ENCODE results near the gene BRWD1.

GRCh38 chr21:39215078-39215477 is 98.4 kb downstream of the BRWD1 start:
- no peak for TF ChIP-seq CTCF (IDR thresholded peaks at IDR 0.05)
- no peak for TF ChIP-seq POLR2A (IDR thresholded peaks at IDR 0.05)

All from vagina (tissue), 2 donors.